GM21723 (cell line): Measurements from ENCODE around the gene EHD1.

ENCODE experiments used
- ATAC-seq: cut with Tn5 transposase; IDR thresholded peaks from one replicate; pipeline ENCODE4 v1.9.1; 2021; ENCODE audit warnings: mild to moderate bottlenecking, moderate library complexity; ENCODE audit not compliant: unreplicated experiment

The EHD1 gene

GRCh38 chr11:64891880-64892279, 13.5 kb upstream of the EHD1 start:
- no peak for ATAC-seq

DNA sequence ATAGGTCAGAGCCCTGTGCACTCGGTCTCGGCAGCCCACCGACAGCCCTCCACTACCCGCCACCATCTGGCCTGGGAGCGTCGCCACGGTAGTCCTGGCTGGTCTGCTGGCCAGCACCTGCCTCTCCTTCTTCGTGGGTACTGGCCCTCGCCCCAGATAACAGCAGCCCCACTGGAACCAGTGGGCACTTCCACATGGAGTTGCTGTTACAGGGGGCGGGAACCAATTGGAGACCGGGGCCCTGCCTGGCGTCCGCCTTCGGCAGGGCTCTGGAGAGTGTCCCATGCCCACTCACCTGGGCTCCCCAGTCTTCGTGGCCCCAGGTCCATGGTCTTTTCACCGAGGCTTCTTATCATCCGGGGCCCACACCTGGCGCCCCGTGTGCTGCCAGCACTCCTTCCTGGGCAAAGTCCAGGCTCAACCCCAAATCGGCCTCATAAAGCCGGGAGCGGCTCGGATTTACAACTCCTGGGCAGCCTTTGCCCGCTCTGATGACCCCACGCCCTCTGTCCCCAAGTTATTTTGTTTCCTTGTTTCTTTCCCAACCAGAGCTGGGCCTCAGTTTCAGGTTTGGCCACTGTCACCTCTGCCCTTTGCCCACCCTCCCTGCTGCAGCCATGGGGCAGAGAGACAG, 12.9 kb upstream of the EHD1 start:
- no peak for ATAC-seq

DNA sequence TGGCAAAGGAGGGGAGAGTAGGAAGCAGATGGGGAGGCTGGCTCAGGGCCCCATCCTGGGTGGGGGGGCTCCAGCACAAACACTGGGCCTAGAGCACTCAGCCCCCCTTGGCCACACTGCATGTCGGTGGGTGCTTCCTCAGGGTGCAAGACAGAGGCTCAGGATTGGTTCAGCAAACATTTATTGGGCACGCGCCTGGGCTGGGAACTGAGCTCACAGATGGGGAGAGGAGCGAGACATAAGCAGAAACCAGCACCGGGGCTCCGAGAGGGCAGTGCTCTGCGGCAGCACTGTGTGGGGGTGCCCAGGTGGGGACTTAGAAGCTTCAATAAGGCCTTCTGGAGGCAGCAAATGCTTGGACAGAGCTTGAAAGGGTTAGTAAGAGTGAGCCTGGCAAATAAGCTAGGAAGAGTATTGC, 12.1 kb upstream of the EHD1 start:
- ATAC-seq: no peak

DNA sequence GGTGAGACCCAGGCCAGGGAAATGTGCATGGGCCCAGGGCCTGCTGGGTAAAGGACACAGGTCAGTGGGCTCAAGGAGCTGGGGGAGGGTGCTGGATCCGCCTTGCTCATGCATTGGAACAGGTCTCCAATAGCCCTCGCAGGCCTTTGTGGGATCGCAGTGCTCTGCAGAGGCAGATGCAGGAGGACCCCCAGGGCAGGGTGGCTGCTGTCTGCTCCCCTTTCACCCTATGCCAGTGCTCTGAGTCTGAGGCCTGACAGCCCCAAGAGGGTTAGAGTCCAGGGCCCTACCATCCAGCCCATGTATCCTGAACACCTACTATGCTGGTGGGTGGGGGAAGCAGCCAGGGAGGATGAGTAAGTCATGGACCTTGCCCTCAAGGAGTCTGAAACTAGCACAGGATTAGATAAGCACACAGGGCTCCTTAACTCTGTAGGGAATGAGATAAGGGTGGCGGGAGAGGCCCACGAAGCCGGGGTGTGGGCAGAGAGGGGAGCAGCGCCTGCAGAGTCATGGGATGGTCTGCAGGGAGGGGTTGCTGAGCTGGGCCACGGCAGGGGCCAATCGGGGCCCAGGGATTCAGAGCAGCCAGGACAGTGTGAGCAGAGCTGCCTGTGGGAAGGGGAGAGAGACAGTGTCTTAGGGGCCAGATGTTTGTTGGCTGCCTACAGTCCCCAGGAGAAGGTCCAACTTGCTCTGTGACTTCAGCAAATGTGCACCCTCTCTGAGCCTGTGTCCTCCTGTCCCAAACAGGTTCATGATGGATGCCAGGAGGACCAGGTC, 10.5 kb upstream of the EHD1 start:
- ATAC-seq: no peak

GRCh38 chr11:64888406-64888728, 9.9 kb upstream of the EHD1 start:
- ATAC-seq: no peak

DNA sequence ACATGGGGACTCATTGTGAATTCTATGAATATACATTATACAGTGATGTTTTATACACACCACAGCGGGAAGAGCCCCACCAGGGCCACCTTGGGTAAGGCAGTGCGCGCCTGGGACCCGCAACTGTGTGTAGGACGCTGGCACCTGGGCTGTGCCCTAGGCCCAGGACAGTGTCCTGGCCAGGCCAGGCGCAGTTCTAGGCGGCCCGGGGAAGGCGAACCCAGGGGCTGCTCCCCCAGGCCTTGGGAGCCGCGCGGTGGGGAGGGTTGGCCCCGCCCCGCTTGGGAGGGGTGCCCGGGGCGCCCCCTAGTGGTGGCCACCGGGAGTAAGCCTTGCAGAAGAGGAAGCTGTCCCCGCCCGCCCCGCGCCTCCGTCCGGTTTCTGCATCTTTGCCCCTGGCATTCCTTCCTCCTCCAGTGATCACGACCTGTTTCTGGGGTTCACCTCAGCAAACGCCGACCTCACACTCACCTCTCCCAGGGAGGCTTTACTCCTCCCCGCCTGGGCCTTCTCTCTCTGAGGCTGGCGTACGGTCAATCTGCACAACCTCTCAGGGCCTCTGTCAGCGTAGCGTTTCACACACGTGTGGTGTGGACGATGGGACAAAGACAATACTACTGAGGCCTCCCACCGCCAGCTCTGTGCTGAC, 9.5 kb upstream of the EHD1 start:
- ATAC-seq: peak; percentile 74

DNA sequence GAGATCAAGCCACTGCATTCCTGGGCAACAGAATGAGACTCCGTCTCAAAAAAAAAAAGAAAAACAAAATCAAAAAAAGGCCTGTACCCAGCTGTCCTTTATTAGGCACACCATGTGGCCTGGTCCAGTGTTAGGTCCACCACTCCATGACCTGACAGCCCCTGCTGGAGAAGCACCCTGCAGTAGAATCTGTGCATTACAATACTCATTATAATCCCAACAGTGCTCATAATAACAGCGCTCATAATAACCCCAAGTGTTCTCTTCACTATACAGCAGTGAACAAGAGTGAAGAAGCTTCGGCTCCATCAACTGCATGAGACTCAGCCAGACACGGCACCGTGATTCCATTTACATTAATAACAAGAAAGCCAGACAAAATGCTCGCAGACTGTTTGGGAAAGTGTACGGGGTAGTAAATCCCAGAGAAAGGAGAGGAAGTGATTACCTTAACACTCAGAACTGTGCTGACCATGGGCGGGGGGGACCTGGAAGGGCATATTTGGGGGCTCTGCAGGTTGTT, 8.9 kb upstream of the EHD1 start:
- ATAC-seq: no peak

DNA sequence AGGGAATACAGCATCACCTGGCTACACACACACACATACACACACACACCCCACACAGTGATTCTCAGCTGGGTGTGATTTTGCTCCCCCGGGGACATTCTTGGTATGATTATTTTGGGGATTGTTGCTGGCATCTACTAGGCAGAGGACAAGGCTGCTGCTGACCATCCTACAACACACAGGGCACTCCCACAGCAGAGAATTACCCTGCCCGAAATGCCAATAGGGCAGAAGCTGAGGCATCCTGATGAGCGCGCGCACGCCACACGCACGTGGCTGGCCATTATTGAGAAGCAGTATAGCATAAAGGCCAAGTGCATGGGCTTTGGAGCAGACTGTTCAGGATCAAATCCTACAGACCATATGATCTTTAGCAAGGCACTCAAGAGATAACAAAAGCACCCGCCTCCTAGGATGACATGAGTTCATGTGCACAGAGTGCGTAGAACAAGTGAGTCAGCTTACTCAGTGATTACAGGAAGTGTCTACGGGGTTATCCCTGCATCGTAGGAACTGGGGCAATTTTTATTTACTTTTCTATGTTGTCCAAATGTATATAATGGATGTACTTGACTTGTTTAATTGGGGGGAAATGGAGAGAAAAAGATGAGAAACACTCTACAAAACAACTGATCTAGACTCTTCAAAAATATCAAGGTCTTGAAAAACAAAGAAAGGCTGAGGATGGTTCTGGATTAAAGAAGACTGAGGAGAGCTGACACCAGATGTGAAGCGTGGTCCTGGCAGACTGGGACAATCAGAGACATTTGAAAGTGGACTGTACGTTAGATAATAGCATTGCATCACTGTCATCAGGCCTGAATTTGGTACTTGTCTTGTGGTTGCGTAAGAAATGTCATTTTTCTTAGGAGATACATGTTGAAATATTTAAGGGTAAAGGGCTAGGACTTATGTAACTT, 7.2 kb upstream of the EHD1 start:
- ATAC-seq: no peak

- no peak for ATAC-seq
These were observed 5.6 kb upstream of the EHD1 start for GRCh38 chr11:64884019-64884418.

DNA sequence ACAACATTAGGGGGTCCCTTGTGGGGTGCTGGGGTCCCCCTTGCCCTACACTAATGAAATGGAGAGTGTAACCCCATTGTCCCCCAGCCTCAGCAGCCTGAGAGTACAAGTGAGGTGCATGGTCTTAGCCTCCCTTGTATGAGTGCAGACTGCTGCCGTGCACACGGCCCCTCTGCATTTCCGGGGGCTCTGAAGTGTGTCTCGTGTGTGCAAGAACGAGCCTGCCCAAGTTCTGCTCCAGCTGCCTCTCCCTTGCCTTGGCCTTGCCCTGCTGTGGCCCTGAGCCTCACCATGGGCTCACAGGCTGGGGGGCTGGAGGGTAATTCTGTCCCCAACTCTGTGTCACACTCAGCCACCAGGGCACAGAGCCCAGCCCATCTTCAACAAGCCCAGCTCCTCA, 5.2 kb upstream of the EHD1 start:
- no peak for ATAC-seq

DNA sequence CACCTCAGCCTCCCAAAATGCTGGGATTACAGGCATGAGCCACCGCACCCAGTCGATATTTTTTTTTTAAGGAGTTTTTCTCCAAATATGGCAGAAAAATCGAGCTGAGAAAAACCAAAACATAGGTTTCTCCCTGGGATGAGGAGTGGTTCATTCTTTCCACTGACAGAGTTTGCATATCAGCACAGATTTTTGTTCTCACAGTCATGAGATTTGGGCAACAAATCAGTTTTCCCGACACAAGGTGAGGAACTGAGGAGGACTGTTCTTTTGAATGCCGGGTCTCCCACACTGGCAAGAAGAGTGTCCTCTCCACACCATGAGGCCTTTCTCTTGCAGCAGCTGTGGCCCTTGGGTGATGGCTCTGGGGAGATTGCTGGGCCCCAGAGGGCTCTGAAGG, 3.8 kb upstream of the EHD1 start:
- ATAC-seq: no peak

- ATAC-seq: no peak
These were observed 3.1 kb upstream of the EHD1 start for GRCh38 chr11:64881476-64881875.

DNA sequence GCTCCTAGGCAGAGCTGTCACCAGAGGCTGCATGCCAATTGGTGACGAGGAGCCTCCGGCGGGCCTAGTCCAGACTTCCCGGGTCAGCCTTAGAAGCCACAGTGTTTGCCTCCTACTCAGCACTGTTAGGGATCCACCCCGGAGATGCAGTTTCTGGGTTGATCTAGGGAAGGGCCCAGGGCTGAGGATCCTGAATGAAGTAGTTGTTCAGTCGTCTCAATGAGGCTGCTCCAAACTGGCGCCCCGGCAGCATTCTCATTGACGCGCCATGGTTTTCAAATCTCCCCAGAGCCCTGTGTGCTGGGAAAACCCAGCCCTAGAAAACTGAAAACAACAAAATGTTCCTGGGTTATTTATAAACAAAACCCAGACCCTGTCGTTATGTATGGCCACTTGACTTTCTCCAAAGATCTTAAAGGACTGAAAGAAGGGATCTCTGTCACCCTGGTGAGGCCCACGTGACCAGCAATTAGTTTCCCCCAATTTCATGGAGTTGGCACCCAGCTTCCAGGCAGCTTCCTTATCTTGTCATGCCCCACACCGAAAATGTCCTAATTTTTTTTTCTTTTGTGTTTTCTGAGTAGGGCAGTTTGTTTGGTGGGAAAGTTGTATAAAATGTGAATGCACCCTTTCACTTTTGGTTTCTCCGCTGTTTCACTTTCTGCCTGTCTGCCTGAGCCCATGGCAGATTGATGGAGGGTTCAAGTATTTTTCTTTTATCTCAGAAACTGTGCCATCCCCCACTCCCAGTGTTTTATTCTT, 2.0 kb upstream of the EHD1 start:
- ATAC-seq: no peak

DNA sequence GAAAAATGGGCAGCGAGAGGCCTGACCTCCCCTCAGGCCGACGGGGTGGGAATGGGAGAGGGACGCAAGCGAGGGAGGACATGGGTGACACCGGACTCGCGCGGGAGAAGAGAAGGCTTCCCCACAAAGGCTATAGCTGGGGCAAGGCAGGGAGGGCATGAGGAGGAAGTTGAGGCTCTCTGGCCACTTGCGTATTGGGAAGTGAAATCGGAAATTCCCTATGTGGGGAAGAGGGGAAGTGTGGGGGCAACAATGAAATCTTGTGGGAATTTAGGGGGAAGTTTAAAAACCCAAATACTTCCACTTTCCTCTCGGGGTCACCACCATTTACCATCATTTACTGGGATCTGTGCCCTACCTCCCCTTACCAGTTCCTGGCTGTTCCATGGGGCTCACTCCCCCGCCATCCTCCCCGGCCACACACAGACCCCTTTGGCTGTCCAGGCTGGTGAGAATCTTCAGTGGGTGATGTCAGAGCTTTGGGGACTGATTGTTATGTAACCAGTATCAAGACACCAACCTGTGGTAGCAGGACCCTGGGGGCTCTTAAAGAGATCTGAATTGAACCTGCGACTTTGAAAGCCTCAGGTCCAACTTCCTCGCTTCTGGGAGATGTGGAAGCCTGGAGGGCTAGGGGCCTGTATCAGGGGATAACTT, 951 bp upstream of the EHD1 start:
- ATAC-seq: no peak

GRCh38 chr11:64878223-64878493, 263 bp downstream of the EHD1 start:
- ATAC-seq: no peak

GRCh38 chr11:64877390-64878222, 815 bp downstream of the EHD1 start:
- no peak for ATAC-seq

DNA sequence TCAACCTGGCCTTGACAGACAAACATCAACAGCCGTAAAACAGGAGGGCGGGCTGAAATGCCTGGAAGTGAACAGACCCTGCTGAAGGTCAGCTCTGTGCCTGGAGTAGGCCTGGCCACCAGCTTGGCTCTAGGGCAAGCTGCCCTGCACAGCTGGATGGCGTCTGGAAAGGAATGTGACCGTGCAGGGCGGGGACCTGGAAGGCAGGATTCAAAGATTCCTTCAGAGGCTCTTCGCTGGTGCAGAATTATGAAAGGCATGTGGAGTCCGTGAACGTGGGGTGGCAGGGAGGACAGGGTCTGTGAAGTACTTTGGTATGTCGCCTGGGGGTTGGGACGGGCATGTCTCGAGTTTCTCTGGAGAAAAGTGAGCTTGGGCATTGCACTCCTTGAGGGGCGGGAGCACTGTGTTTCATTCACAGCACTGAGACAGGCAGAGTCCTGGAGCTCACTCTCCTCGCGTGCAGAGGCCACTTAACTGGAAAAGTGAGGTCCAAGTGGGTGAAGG, 1.5 kb downstream of the EHD1 start:
- ATAC-seq: no peak

DNA sequence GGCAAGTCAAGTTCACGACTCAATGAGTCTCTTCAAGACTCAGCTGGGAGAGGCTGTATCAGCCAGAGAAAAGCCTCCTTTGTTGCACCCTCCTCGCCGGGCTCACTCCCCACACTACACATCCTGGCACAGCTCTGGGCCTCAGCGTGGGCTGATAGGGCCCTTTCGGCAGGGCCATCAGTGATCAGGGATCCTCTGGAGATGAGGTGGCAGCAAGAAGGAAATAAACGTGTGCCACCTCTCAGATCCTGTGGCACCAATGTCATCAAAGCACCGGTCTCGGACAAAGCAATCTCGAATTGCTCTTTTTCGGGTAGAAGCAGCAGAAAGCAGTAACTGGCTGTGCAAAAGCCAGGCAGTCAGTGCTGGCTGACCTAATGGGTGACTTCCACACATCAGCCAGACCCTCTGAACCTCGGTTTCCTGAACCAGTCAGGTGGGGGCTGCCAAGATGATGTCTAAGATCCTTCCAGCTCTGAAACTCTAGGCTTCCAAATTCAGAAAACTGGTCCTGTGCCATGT, 2.1 kb downstream of the EHD1 start:
- ATAC-seq: no peak
